Measurements from ENCODE around the gene ACER1.
"Not testable (repeated sequence)": the region's sequence is repeated elsewhere in the genome, so short reads cannot be mapped to it uniquely, and the experiment has no call there.

ACER1 gene

GRCh38 chr19:6326815-6327214 is 6.6 kb downstream of the ACER1 start:
- Mint-ChIP-seq H3K27ac (no peak overlapping the region), H3K4me1 (no peaks in the 10 kb centered on the region), H3K36me3 (peaks cover 2% of the 10 kb centered on the region), H3K4me3 (no peak overlapping the region), H3K9me3 (no peaks in the 10 kb centered on the region), H3K27me3 (no peaks in the 10 kb centered on the region)

- peaks cover 2% of the 10 kb centered on the region for H3K36me3 Mint-ChIP-seq
- H3K27me3 Mint-ChIP-seq, result no peaks in the 10 kb centered on the region
- H3K4me1 Mint-ChIP-seq, result no peaks in the 10 kb centered on the region
- H3K9me3 Mint-ChIP-seq, result no peaks in the 10 kb centered on the region
- no peak overlapping the region for H3K27ac Mint-ChIP-seq
- H3K4me3 Mint-ChIP-seq, result no peak overlapping the region
These were observed 7.8 kb downstream of the ACER1 start for GRCh38 chr19:6325614-6326013.

GRCh38 chr19:6324757-6325156 is 8.7 kb downstream of the ACER1 start:
- Mint-ChIP-seq H3K27ac (no peak overlapping the region), H3K4me3 (no peak overlapping the region), H3K27me3 (no peaks in the 10 kb centered on the region), H3K4me1 (no peaks in the 10 kb centered on the region), H3K36me3 (peaks cover 2% of the 10 kb centered on the region), H3K9me3 (no peaks in the 10 kb centered on the region)

GRCh38 chr19:6322284-6322683 is 11.1 kb downstream of the ACER1 start:
- Mint-ChIP-seq H3K4me3 (no peak overlapping the region), H3K9me3 (no peaks in the 10 kb centered on the region), H3K27me3 (no peaks in the 10 kb centered on the region)

GRCh38 chr19:6319376-6319775 is 14.0 kb downstream of the ACER1 start:
- H3K4me1 Mint-ChIP-seq, result no peaks in the 10 kb centered on the region
- H3K27ac Mint-ChIP-seq, result no peak overlapping the region
- H3K27me3 Mint-ChIP-seq, result no peaks in the 10 kb centered on the region
- H3K4me3 Mint-ChIP-seq, result no peak overlapping the region
- H3K36me3 Mint-ChIP-seq, result peaks cover 2% of the 10 kb centered on the region
- H3K9me3 Mint-ChIP-seq, result no peaks in the 10 kb centered on the region

More at GRCh38 chr19:6322284-6322683, 11.1 kb downstream of the ACER1 start:
- H3K36me3 Mint-ChIP-seq, result peaks cover 2% of the 10 kb centered on the region
- H3K27ac Mint-ChIP-seq, result no peak overlapping the region
- H3K4me1 Mint-ChIP-seq, result no peaks in the 10 kb centered on the region

- no peak overlapping the region for H3K4me3 Mint-ChIP-seq
- H3K9me3 Mint-ChIP-seq, result no peaks in the 10 kb centered on the region
- peaks cover 2% of the 10 kb centered on the region for H3K36me3 Mint-ChIP-seq
- no peak overlapping the region for H3K27ac Mint-ChIP-seq
- H3K4me1 Mint-ChIP-seq, result no peaks in the 10 kb centered on the region
- no peaks in the 10 kb centered on the region for H3K27me3 Mint-ChIP-seq
These were observed 14.6 kb downstream of the ACER1 start for GRCh38 chr19:6318772-6319171.

- not testable (repeated sequence) for H3K36me3 Mint-ChIP-seq, H3K27me3 Mint-ChIP-seq, H3K27ac Mint-ChIP-seq, H3K4me3 Mint-ChIP-seq, H3K9me3 Mint-ChIP-seq, H3K4me1 Mint-ChIP-seq
These were observed 17.8 kb downstream of the ACER1 start for GRCh38 chr19:6315646-6316045.

- Mint-ChIP-seq H3K4me1 (no peaks in the 10 kb centered on the region), H3K36me3 (no peaks in the 10 kb centered on the region), H3K27me3 (no peaks in the 10 kb centered on the region), H3K27ac (no peak overlapping the region), H3K9me3 (no peaks in the 10 kb centered on the region), H3K4me3 (no peak overlapping the region)
These were observed 19.9 kb downstream of the ACER1 start for GRCh38 chr19:6313398-6313969.

- Mint-ChIP-seq H3K27ac (no peak overlapping the region), H3K4me1 (no peaks in the 10 kb centered on the region), H3K36me3 (no peaks in the 10 kb centered on the region), H3K27me3 (no peaks in the 10 kb centered on the region), H3K9me3 (no peaks in the 10 kb centered on the region), H3K4me3 (no peak overlapping the region)
These were observed 21.4 kb downstream of the ACER1 start for GRCh38 chr19:6312018-6312417.

GRCh38 chr19:6298413-6298812 is 35.0 kb downstream of the ACER1 start:
- Mint-ChIP-seq H3K4me1 (no peaks in the 10 kb centered on the region), H3K4me3 (no peak overlapping the region), H3K27ac (no peak overlapping the region), H3K9me3 (peaks cover 10% of the 10 kb centered on the region), H3K27me3 (no peaks in the 10 kb centered on the region), H3K36me3 (peaks cover 5% of the 10 kb centered on the region)

GRCh38 chr19:6297202-6297601 is 36.2 kb downstream of the ACER1 start:
- H3K4me1 Mint-ChIP-seq, result no peaks in the 10 kb centered on the region
- no peak overlapping the region for H3K27ac Mint-ChIP-seq
- H3K4me3 Mint-ChIP-seq, result no peak overlapping the region
- H3K27me3 Mint-ChIP-seq, result no peaks in the 10 kb centered on the region
- peaks cover 5% of the 10 kb centered on the region for H3K36me3 Mint-ChIP-seq
- H3K9me3 Mint-ChIP-seq, result peaks cover 10% of the 10 kb centered on the region

GRCh38 chr19:6292006-6292405 is 41.4 kb downstream of the ACER1 start:
- no peak overlapping the region for H3K27ac Mint-ChIP-seq
- H3K27me3 Mint-ChIP-seq, result no peaks in the 10 kb centered on the region
- no peaks in the 10 kb centered on the region for H3K4me1 Mint-ChIP-seq
- H3K4me3 Mint-ChIP-seq, result no peak overlapping the region
- peaks cover 10% of the 10 kb centered on the region for H3K9me3 Mint-ChIP-seq
- peaks cover 16% of the 10 kb centered on the region for H3K36me3 Mint-ChIP-seq

GRCh38 chr19:6288737-6289136 is 44.7 kb downstream of the ACER1 start:
- Mint-ChIP-seq H3K9me3 (peaks cover under 1% of the 10 kb centered on the region), H3K4me1 (no peaks in the 10 kb centered on the region), H3K27me3 (no peaks in the 10 kb centered on the region), H3K36me3 (peaks cover 11% of the 10 kb centered on the region), H3K27ac (no peak overlapping the region), H3K4me3 (no peak overlapping the region)

GRCh38 chr19:6287269-6287885 is 46.0 kb downstream of the ACER1 start:
- Mint-ChIP-seq H3K9me3 (no peaks in the 10 kb centered on the region), H3K27me3 (no peaks in the 10 kb centered on the region), H3K27ac (no peak overlapping the region), H3K4me1 (no peaks in the 10 kb centered on the region), H3K36me3 (peaks cover 11% of the 10 kb centered on the region), H3K4me3 (no peak overlapping the region)

GRCh38 chr19:6286676-6287075 is 46.7 kb downstream of the ACER1 start:
- peaks cover 11% of the 10 kb centered on the region for H3K36me3 Mint-ChIP-seq
- H3K27me3 Mint-ChIP-seq, result no peaks in the 10 kb centered on the region
- no peaks in the 10 kb centered on the region for H3K4me1 Mint-ChIP-seq
- H3K9me3 Mint-ChIP-seq, result no peaks in the 10 kb centered on the region
- H3K4me3 Mint-ChIP-seq, result no peak overlapping the region
- no peak overlapping the region for H3K27ac Mint-ChIP-seq

- H3K27ac Mint-ChIP-seq, H3K27me3 Mint-ChIP-seq, H3K36me3 Mint-ChIP-seq, H3K4me3 Mint-ChIP-seq, H3K9me3 Mint-ChIP-seq: not testable (repeated sequence)
- peaks cover 20% of the 10 kb centered on the region for H3K4me1 Mint-ChIP-seq
These were observed 51.0 kb downstream of the ACER1 start for GRCh38 chr19:6282393-6282792.
